ENCODE results near the gene HLA-DOA. TPM values are rescaled to one million over a fixed set of nuclear protein-coding genes. Genes with fewer than 3 reads are reported as not detected.

The HLA-DOA gene
- total and polyA plus RNA-seq, 2 of the 8 experiments (the other 6 are each of a cell fraction or from before 2014, with no cell fraction given): 23.7 to 89.0 TPM

- H2BK12ac ChIP-seq (ENCODE audit: low read depth, low read length): no peak overlapping the region
- ChIA-PET CTCF (ENCODE audit: partially characterized antibody) (interaction anchor here (0.7 kb wide), 1 partner anchor 157 kb away, joined by 3 read pairs; no protein-coding TSS in a partner anchor), POLR2A (ENCODE audit: partially characterized antibody) (interaction anchor here (28.8 kb wide), 1 partner anchor 26 kb away, joined by 1158 read pairs; the partner anchor contains the start of genes BRD2 and HLA-DMA)
- no peak overlapping the region for H3K4me3 ChIP-seq (ENCODE audit: extremely low read depth in 1 of 4, insufficient read depth in 2 of 4, low read depth in 3 of 4, low read length in 4 of 4)
- H3K27ac ChIP-seq (ENCODE audit: low read depth, low read length): no peak overlapping the region
- H3K79me2 ChIP-seq (ENCODE audit: control insufficient read depth in 1 of 2, insufficient read depth in 2 of 2, low read length in 2 of 2): no peaks in the 10 kb centered on the region
- no peak overlapping the region for H2AFZ ChIP-seq (ENCODE audit: low read length)
- no peak overlapping the region for H3K56ac ChIP-seq (replicated peaks; ENCODE audit: insufficient read length, low read depth, low read length)
- no peak overlapping the region for H2AK5ac ChIP-seq (ENCODE audit: low read depth, low read length)
- no peak overlapping the region for H3K18ac ChIP-seq (ENCODE audit: extremely low read depth, low read length)
- WGBS, 2 experiments (ENCODE audit: extremely low coverage in 1 of 2, insufficient coverage in 1 of 2, insufficient read length in 1 of 2, insufficient replicate concordance in 2 of 2, low coverage in 1 of 2, low lambda C conversion rate in 2 of 2, missing lambda C conversion rate in 1 of 2): 84% methylated on average over 4 of the region's 4 CpGs; no CpG with 5 or more reads in 1 of the 2 experiments
- no peak for TF ChIP-seq KDM4A (IDR thresholded peaks at IDR 0.05; ENCODE audit: low read depth, low read length, severe bottlenecking)
- TF ChIP-seq SP1 (IDR thresholded peaks at IDR 0.05; ENCODE audit: low read depth, low read length): no peak
- no peak for TF ChIP-seq CHD1 (IDR thresholded peaks at IDR 0.05; ENCODE audit: low read depth, low read length)
- TF ChIP-seq HDAC2 (IDR thresholded peaks at IDR 0.05; ENCODE audit: borderline replicate concordance in 1 of 2, low read depth in 2 of 2, low read length in 2 of 2): no peak
- TF ChIP-seq TBP (IDR thresholded peaks at IDR 0.05; ENCODE audit: low read depth, low read length): no peak
- TF ChIP-seq SIX5 (IDR thresholded peaks at IDR 0.05; ENCODE audit: low read depth, low read length): no peak
- H4K5ac ChIP-seq (ENCODE audit: insufficient read length, low read depth, low read length): no peak overlapping the region
- H4K91ac ChIP-seq (replicated peaks; ENCODE audit: insufficient read length, low read length): no peak overlapping the region
- no peak overlapping the region for H2BK20ac ChIP-seq (ENCODE audit: low read length)
- H3K14ac ChIP-seq (ENCODE audit: insufficient read length): no peak overlapping the region
- no peak for DNase-seq (ENCODE audit: low read depth in 1 of 2, low spot score in 2 of 2)
- no peak overlapping the region for H3K9ac ChIP-seq (replicated peaks in 1 of 4; ENCODE audit: extremely low read depth in 1 of 4, low read depth in 3 of 4, low read length in 3 of 4)
- H3K27me3 ChIP-seq (replicated peaks in 1 of 4; ENCODE audit: control insufficient read depth in 3 of 4, extremely low read depth in 1 of 4, insufficient read depth in 3 of 4, low read length in 3 of 4): no peaks in the 10 kb centered on the region; a peak in 1 of 7 replicates
- no peaks in the 10 kb centered on the region for H4K20me1 ChIP-seq (replicated peaks in 1 of 2; ENCODE audit: control insufficient read depth in 1 of 2, insufficient read depth in 2 of 2, low read length in 2 of 2)
- no peak overlapping the region for H4K8ac ChIP-seq (ENCODE audit: extremely low read depth, insufficient read depth, low read length)
- H3K23ac ChIP-seq (ENCODE audit: insufficient read length): no peak overlapping the region
- no peaks in the 10 kb centered on the region for H3K36me3 ChIP-seq (ENCODE audit: control insufficient read depth in 2 of 4, insufficient read depth in 4 of 4, low read length in 3 of 4)
- no peak for FAIRE-seq
- H3K4ac ChIP-seq (replicated peaks; ENCODE audit: insufficient read length, low read depth, low read length): no peak overlapping the region
- no peaks in the 10 kb centered on the region for H3K23me2 ChIP-seq (ENCODE audit: low read depth, low read length)
- no peak overlapping the region for H3K4me2 ChIP-seq (ENCODE audit: insufficient read depth in 1 of 2, low read depth in 2 of 2, low read length in 2 of 2)
- H3K79me1 ChIP-seq (ENCODE audit: low read depth, low read length): no peaks in the 10 kb centered on the region
- no peaks in the 10 kb centered on the region for H3K9me3 ChIP-seq (ENCODE audit: insufficient read depth in 2 of 2, low read depth in 1 of 2, low read length in 1 of 2)
- H2BK120ac ChIP-seq (replicated peaks; ENCODE audit: low read depth, low read length): no peak overlapping the region
- no peak overlapping the region for H2BK15ac ChIP-seq (ENCODE audit: low read length)
- no peak overlapping the region for H2BK5ac ChIP-seq (ENCODE audit: low read depth, low read length)
- H3K4me1 ChIP-seq (replicated peaks in 1 of 4; ENCODE audit: control insufficient read depth in 3 of 4, insufficient read depth in 4 of 4, low read length in 3 of 4): peaks cover 0 to 6% (median 2%) of the 10 kb centered on the region in 4 experiments; a peak in 4 of 7 replicates
These were observed 17.4 kb downstream of the HLA-DOA start for GRCh38 chr6:32991972-32992371.

Measured in H1 (cell line).